Stimulated activated CD4-positive, alpha-beta T cell treated with anti-CD3 and anti-CD28 coated beads, Interleukin-15, amount 100 ng/mL, for 24 hours (primary cell): ENCODE data around the gene PROSER3.
"Not testable (repeated sequence)": the region's sequence is repeated elsewhere in the genome, so short reads cannot be mapped to it uniquely, and the experiment has no call there.

Experiments used
- DNase-seq: peaks from one replicate; pipeline ENCODE4 v3.0.0-alpha.2; 2020

Gene PROSER3

GRCh38 chr19:35722897-35723296 is 35.1 kb upstream of the PROSER3 start:
- no peak for DNase-seq

GRCh38 chr19:35723671-35724070 is 34.3 kb upstream of the PROSER3 start:
- no peak for DNase-seq

GRCh38 chr19:35724132-35724531 is 33.8 kb upstream of the PROSER3 start:
- DNase-seq = not testable (repeated sequence)

- DNase-seq = no peak
Observed at GRCh38 chr19:35724560-35724959, 33.4 kb upstream of the PROSER3 start.

- no peak for DNase-seq
Observed at GRCh38 chr19:35725216-35725861, 32.6 kb upstream of the PROSER3 start.

- no peak for DNase-seq
Observed at GRCh38 chr19:35727053-35727955, 30.7 kb upstream of the PROSER3 start.

GRCh38 chr19:35727956-35728706 is 29.8 kb upstream of the PROSER3 start:
- no peak for DNase-seq

- no peak for DNase-seq
Observed at GRCh38 chr19:35729021-35729420, 29.0 kb upstream of the PROSER3 start.

GRCh38 chr19:35729763-35730162 is 28.2 kb upstream of the PROSER3 start:
- DNase-seq = no peak

GRCh38 chr19:35730326-35730725 is 27.6 kb upstream of the PROSER3 start:
- DNase-seq = no peak

GRCh38 chr19:35731353-35731752 is 26.6 kb upstream of the PROSER3 start:
- DNase-seq = no peak

GRCh38 chr19:35731779-35732405 is 26.1 kb upstream of the PROSER3 start:
- no peak for DNase-seq

- no peak for DNase-seq
Observed at GRCh38 chr19:35732540-35733179, 25.3 kb upstream of the PROSER3 start.

GRCh38 chr19:35733180-35734125 is 24.5 kb upstream of the PROSER3 start:
- no peak for DNase-seq

- DNase-seq = no peak
Observed at GRCh38 chr19:35734273-35734672, 23.7 kb upstream of the PROSER3 start.

GRCh38 chr19:35734889-35735288 is 23.1 kb upstream of the PROSER3 start:
- DNase-seq = no peak

GRCh38 chr19:35736913-35737886 is 20.8 kb upstream of the PROSER3 start:
- no peak for DNase-seq

- no peak for DNase-seq
Observed at GRCh38 chr19:35738021-35738886, 19.7 kb upstream of the PROSER3 start.

- no peak for DNase-seq
Observed at GRCh38 chr19:35738887-35739229, 19.1 kb upstream of the PROSER3 start.
